Osteoblast (primary cell): Measurements from ENCODE around the gene MCCC1. TPM values are rescaled to one million over a fixed set of nuclear protein-coding genes. Genes with fewer than 3 reads are reported as not detected.

Experiments used
- DNase-seq: peaks from one replicate; pipeline ENCODE4 v3.0.0; 2011; ENCODE audit warnings: low spot score, mixed read lengths; ENCODE audit not compliant: insufficient read length; ENCODE audit errors: missing footprints
- H2AFZ ChIP-seq: 2 replicates; pipeline ENCODE4 v1.6.0; 2011; ENCODE audit warnings: mild to moderate bottlenecking, low read length
- H3K27ac ChIP-seq: 2 replicates; pipeline ENCODE4 v1.5.1; 2011; ENCODE audit warnings: mild to moderate bottlenecking, low read depth, low read length, moderate library complexity
- H3K27me3 ChIP-seq: 2 replicates; pipeline ENCODE4 v1.6.0; 2012; ENCODE audit warnings: mild to moderate bottlenecking, control low read depth, inconsistent platforms, low read length, moderate library complexity; ENCODE audit not compliant: insufficient read depth
- H3K36me3 ChIP-seq: 2 replicates; pipeline ENCODE4 v1.5.1; 2011; ENCODE audit warnings: mild to moderate bottlenecking, low read length, control low read depth, moderate library complexity; ENCODE audit not compliant: insufficient read depth
- H3K4me1 ChIP-seq: 2 replicates; pipeline ENCODE4 v1.5.1; 2011; ENCODE audit warnings: mild to moderate bottlenecking, low read length, control low read depth, moderate library complexity; ENCODE audit not compliant: insufficient read depth
- H3K4me2 ChIP-seq: 2 replicates; pipeline ENCODE4 v1.6.0; 2011; ENCODE audit warnings: mild to moderate bottlenecking, low read length; ENCODE audit not compliant: insufficient read depth
- H3K4me3 ChIP-seq: fragments of 200-600 bp; sonication (generic); 3 replicates; pipeline ENCODE4 v1.5.1; 2012; ENCODE audit warnings: mild to moderate bottlenecking, low read length, inconsistent platforms; ENCODE audit not compliant: insufficient read depth
- H3K79me2 ChIP-seq: 2 replicates; pipeline ENCODE4 v1.6.0; 2012; ENCODE audit warnings: mild to moderate bottlenecking, low read length, control low read depth, inconsistent platforms; ENCODE audit not compliant: insufficient read depth
- H3K9me3 ChIP-seq: 2 replicates; pipeline ENCODE4 v1.5.1; 2011; ENCODE audit warnings: low read depth, low read length, control low read depth
- H4K20me1 ChIP-seq: 2 replicates; pipeline ENCODE4 v1.6.0; 2012; ENCODE audit warnings: mild to moderate bottlenecking, low read length, control low read depth; ENCODE audit not compliant: insufficient read depth
- total RNA-seq: library from RNA; depleted of rRNA; stranded (reverse); fragments of >200 nt; gene quantifications from 2 replicates; pipeline ENCODE4 v1.2.3, GENCODE V29; 2012
- TF ChIP-seq, protein P1 (sequence below): IDR thresholded peaks from 2 replicates; pipeline ENCODE4 v1.5.1; 2011; ENCODE audit warnings: mild to moderate bottlenecking, low read depth, low read length, moderate library complexity; ENCODE audit errors: extremely low read depth

Gene MCCC1
- total RNA-seq, 1 donor, result 20.6 TPM

DNA sequence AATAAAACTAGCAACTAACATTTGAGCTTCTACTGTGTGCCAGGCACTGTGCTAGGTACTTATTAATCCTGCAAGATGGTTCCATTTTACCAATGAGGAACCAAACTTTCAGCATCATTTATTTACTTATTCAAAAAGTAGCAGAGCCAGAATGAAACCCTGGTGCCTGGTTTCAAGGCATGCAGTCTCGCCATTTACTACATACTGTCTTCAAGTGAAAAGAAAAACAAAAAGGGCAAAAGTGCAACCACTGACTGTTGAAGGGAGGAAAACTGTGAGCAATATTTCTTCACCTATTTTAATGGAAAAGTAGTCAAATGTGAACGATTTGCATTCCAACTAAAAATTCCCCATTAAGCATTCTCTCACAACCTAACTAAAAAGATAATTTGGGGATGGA lies 127.7 kb downstream of the MCCC1 start:
- Histone ChIP-seq H3K4me3 (no peak overlapping the region), H3K27me3 (no peaks in the 10 kb centered on the region), H3K4me2 (peak overlapping the region; percentile 17), H3K9me3 (no peaks in the 10 kb centered on the region), H4K20me1 (peaks cover 5% of the 10 kb centered on the region), H3K4me1 (peaks cover 23% of the 10 kb centered on the region), H3K36me3 (no peaks in the 10 kb centered on the region), H3K27ac (no peak overlapping the region), H2AFZ (no peak overlapping the region), H3K79me2 (peaks cover 93% of the 10 kb centered on the region)
- TF ChIP-seq, protein P1, sequence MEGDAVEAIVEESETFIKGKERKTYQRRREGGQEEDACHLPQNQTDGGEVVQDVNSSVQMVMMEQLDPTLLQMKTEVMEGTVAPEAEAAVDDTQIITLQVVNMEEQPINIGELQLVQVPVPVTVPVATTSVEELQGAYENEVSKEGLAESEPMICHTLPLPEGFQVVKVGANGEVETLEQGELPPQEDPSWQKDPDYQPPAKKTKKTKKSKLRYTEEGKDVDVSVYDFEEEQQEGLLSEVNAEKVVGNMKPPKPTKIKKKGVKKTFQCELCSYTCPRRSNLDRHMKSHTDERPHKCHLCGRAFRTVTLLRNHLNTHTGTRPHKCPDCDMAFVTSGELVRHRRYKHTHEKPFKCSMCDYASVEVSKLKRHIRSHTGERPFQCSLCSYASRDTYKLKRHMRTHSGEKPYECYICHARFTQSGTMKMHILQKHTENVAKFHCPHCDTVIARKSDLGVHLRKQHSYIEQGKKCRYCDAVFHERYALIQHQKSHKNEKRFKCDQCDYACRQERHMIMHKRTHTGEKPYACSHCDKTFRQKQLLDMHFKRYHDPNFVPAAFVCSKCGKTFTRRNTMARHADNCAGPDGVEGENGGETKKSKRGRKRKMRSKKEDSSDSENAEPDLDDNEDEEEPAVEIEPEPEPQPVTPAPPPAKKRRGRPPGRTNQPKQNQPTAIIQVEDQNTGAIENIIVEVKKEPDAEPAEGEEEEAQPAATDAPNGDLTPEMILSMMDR, result no peak
- peak; percentile 84 for DNase-seq

DNA sequence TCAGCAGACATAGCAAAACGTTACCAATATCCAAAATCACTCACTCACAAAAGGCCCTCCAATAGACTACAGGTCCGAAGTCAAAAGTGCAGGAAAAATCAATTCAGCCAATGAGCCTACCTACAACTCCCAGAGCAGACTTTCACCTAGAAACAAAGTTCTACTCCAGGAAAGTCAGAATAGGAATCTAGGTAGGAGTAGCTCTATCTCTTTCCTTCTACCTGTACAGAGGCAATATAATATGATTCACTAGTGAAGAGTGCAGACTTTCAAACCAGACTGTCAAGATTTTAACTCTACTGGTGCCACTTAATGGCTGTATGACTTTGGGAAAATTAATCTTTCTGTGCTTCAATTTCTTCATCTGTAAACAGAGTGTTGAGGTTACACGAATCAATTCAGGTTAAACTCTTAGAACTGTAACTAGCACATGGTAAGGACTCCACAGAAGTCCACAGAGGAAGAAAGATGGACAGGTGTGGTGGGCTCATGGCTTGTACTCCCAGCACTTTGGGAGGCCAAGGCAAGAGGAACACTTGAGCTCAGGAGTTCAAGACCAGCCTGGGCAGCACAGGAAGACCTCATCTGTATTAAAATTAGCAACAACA lies 128.4 kb downstream of the MCCC1 start:
- no peak overlapping the region for H3K4me2 ChIP-seq
- H3K4me1 ChIP-seq, result peaks cover 23% of the 10 kb centered on the region
- H3K36me3 ChIP-seq, result no peaks in the 10 kb centered on the region
- H3K9me3 ChIP-seq, result no peaks in the 10 kb centered on the region
- no peaks in the 10 kb centered on the region for H4K20me1 ChIP-seq
- no peak for DNase-seq
- no peak overlapping the region for H2AFZ ChIP-seq
- H3K79me2 ChIP-seq, result peaks cover 93% of the 10 kb centered on the region
- H3K27ac ChIP-seq, result no peak overlapping the region
- TF ChIP-seq, protein P1, result no peak
- H3K4me3 ChIP-seq, result no peak overlapping the region
- no peaks in the 10 kb centered on the region for H3K27me3 ChIP-seq

DNA sequence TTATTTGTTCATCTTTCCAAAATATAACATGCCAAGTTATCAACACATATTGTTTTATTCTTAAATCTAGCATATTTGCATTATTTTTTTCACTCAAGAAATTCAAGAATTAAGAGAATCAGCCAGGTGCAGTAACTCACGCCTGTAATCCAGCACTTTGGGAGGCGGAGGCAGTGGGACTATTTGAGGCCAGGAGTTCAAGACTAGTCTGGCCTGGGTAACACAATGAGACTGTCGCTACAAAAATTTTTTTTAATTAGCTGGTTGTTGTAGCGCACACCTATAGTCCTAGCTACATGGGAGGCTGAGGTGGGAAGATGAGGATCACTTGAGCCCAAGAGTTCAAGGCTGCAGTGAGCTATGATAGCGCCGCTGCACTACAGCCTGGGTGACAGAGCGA lies 129.4 kb downstream of the MCCC1 start:
- Histone ChIP-seq H2AFZ (no peak overlapping the region), H3K4me3 (no peak overlapping the region), H3K27ac (peak overlapping the region; percentile 67), H3K4me1 (peaks cover 23% of the 10 kb centered on the region), H3K27me3 (no peaks in the 10 kb centered on the region), H3K4me2 (peak overlapping the region; percentile 35), H3K9me3 (no peaks in the 10 kb centered on the region), H3K79me2 (peaks cover 90% of the 10 kb centered on the region), H4K20me1 (no peaks in the 10 kb centered on the region), H3K36me3 (no peaks in the 10 kb centered on the region)
- TF ChIP-seq, protein P1, result no peak
- DNase-seq, result no peak

DNA sequence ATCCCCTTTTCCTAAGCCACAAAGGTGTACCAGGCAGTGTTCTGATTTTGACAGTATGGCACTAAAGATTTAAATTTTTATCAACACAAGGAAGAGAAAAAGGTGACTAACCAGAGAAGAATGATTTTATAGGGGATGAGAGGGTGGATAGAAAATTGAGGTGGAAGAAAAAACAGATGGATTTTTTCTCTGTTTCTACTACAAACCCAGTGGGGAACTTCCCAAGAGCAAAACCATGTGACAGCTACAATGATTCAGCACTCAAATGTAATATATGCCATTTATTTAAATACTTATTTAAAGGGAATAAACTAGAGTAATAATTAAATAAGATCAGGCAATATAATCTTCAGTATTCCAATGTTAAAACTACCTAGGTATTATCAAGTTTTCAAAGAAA lies 130.0 kb downstream of the MCCC1 start:
- peak overlapping the region; percentile 35 for H3K4me2 ChIP-seq
- no peaks in the 10 kb centered on the region for H3K27me3 ChIP-seq
- H3K4me3 ChIP-seq, result no peak overlapping the region
- peak; percentile 92 for DNase-seq
- H3K4me1 ChIP-seq, result peaks cover 23% of the 10 kb centered on the region
- H3K9me3 ChIP-seq, result no peaks in the 10 kb centered on the region
- peaks cover 84% of the 10 kb centered on the region for H3K79me2 ChIP-seq
- TF ChIP-seq, protein P1, result no peak
- H3K27ac ChIP-seq, result peak overlapping the region; percentile 67
- no peaks in the 10 kb centered on the region for H3K36me3 ChIP-seq
- no peak overlapping the region for H2AFZ ChIP-seq
- no peaks in the 10 kb centered on the region for H4K20me1 ChIP-seq
